Transverse colon (tissue), 3 donors: ENCODE data around the gene FRY.

Source experiments
- CTCF ChIP-seq, 5 experiments: fragments of 200-600 bp in 3 of 5; fragments of 450-650 bp in 2 of 5; sonication (generic) in 3 of 5; IDR thresholded peaks; 1 replicate in 2 of 5; 2 replicates in 3 of 5; pipeline ENCODE4 v1.5.1; 2016 to 2017; ENCODE audit warnings: antibody characterized with exemption in 5 of 5, inconsistent platforms in 3 of 5, mild to moderate bottlenecking in 2 of 5, moderate library complexity in 1 of 5
- POLR2A ChIP-seq: fragments of 450-650 bp; IDR thresholded peaks from one replicate; pipeline ENCODE4 v1.6.1; 2016; ENCODE audit warnings: antibody characterized with exemption, mild to moderate bottlenecking, moderate library complexity

GRCh38 chr13:32150794-32151193 is 119.2 kb downstream of the FRY start:
- TF ChIP-seq CTCF (IDR thresholded peaks at IDR 0.05) (no peak), POLR2A (no peak)
